Measurements from ENCODE around the gene ATXN1.

Gene ATXN1

DNA sequence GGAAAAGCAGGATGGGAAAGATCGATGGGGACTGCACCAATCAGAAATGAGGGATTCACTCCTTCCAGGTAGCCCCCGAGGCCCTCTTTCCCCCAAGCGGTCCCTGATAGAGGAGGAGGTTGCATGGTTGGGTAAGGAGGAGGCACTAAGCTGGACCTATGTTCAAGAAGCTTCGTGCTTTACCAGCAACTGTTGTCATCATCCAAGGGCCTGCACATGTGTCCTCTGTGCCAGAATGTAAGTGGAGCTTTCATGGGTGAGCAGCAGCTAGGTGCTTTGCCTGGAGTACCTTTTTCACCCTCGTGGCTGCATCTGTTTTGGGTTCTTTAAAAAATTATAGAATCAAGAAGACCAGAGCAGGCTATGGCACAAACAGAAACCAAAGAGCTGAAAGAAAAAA, 468.8 kb downstream of the ATXN1 start:
- TF ChIP-seq ZNF394 (tag by site-specific recombination; IDR thresholded peaks at IDR 0.05; ENCODE audit: borderline replicate concordance) (no peak), ZNF664 (tag by site-specific recombination; IDR thresholded peaks at IDR 0.05) (no peak), KLF9 (tag by site-specific recombination; IDR thresholded peaks at IDR 0.05; ENCODE audit: low read depth) (no peak), ZNF248 (tag by site-specific recombination; IDR thresholded peaks at IDR 0.05) (no peak)
- ChIA-PET POLR2A (no interaction called here), CTCF (no interaction called here)
- Histone ChIP-seq H3K9me3 (ENCODE audit: control insufficient read depth, insufficient read depth, low read depth, low read length) (no peaks in the 10 kb centered on the region), H3K4me3 (ENCODE audit: low read depth, low read length) (no peak overlapping the region), H3K4me1 (ENCODE audit: control insufficient read depth, insufficient read depth, low read length) (no peaks in the 10 kb centered on the region), H3K36me3 (ENCODE audit: control insufficient read depth in 2 of 2, insufficient read depth in 1 of 2, low read length in 2 of 2) (no peaks in the 10 kb centered on the region; a peak in 1 of 3 replicates), H3K27ac (ENCODE audit: extremely low read depth, low read depth, low read length) (no peak overlapping the region)

GRCh38 chr6:16291739-16292138, 469.5 kb downstream of the ATXN1 start:
- H3K4me1 ChIP-seq (ENCODE audit: control insufficient read depth, insufficient read depth, low read length) = no peaks in the 10 kb centered on the region
- H3K27ac ChIP-seq (ENCODE audit: extremely low read depth, low read depth, low read length) = no peak overlapping the region
- no peak overlapping the region for H3K4me3 ChIP-seq (ENCODE audit: low read depth, low read length)
- no peaks in the 10 kb centered on the region for H3K9me3 ChIP-seq (ENCODE audit: control insufficient read depth, insufficient read depth, low read depth, low read length)
- no peaks in the 10 kb centered on the region; a peak in 1 of 3 replicates for H3K36me3 ChIP-seq (ENCODE audit: control insufficient read depth in 2 of 2, insufficient read depth in 1 of 2, low read length in 2 of 2)
- CTCF ChIA-PET = no interaction called here
- POLR2A ChIA-PET = no interaction called here
- no peak for TF ChIP-seq ZNF544 (tag by site-specific recombination; IDR thresholded peaks at IDR 0.05)
- TF ChIP-seq ZNF510 (tag by site-specific recombination; IDR thresholded peaks at IDR 0.05; ENCODE audit: insufficient replicate concordance) = no peak
- no peak for TF ChIP-seq ZNF133 (tag by site-specific recombination; IDR thresholded peaks at IDR 0.05)
- TF ChIP-seq KLF9 (tag by site-specific recombination; IDR thresholded peaks at IDR 0.05; ENCODE audit: low read depth) = no peak
- TF ChIP-seq ZNF701 (tag by site-specific recombination; IDR thresholded peaks at IDR 0.05) = no peak
- no peak for TF ChIP-seq ZNF658 (tag by site-specific recombination; IDR thresholded peaks at IDR 0.05)
- no peak for TF ChIP-seq MZF1 (tag by site-specific recombination; IDR thresholded peaks at IDR 0.05; ENCODE audit: borderline replicate concordance)
- no peak for TF ChIP-seq ZNF24 (tag by site-specific recombination; IDR thresholded peaks at IDR 0.05)
- no peak for TF ChIP-seq HOXD13 (CRISPR knock-in tag; IDR thresholded peaks at IDR 0.05; ENCODE audit: borderline replicate concordance)

DNA sequence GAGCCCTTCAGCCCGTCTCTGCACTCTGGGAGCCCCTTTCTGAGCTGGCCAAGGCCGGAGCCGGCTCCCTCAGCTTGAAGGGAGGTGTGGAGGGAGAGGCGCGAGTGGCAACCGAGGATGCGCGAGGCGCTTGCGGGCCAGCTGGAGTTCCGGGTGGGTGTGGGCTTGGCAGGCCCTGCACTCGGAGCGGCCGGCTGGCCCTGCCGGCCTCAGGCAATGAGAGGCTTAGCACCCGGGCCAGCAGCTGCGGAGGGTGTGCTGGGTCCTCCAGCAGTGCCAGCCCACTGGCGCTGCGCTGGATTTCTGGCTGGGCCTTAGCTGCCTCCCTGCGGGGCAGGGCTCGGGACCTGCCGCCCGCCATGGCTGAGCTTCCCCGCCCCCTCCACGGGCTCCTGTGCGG, 473.1 kb downstream of the ATXN1 start:
- Histone ChIP-seq H3K4me3 (ENCODE audit: low read depth, low read length) (no peak overlapping the region), H3K27ac (ENCODE audit: extremely low read depth, low read depth, low read length) (no peak overlapping the region), H3K4me1 (ENCODE audit: control insufficient read depth, insufficient read depth, low read length) (no peaks in the 10 kb centered on the region), H3K36me3 (ENCODE audit: control insufficient read depth in 2 of 2, insufficient read depth in 1 of 2, low read length in 2 of 2) (no peaks in the 10 kb centered on the region), H3K9me3 (ENCODE audit: control insufficient read depth, insufficient read depth, low read depth, low read length) (no peaks in the 10 kb centered on the region)
- ChIA-PET CTCF (interaction anchor here (0.6 kb wide), 1 partner anchor 222 kb away, joined by 3 read pairs; no protein-coding TSS in a partner anchor), POLR2A (no interaction called here)
- TF ChIP-seq ZNF792 (tag by site-specific recombination; IDR thresholded peaks at IDR 0.05) = no peak
- TF ChIP-seq, protein P1, sequence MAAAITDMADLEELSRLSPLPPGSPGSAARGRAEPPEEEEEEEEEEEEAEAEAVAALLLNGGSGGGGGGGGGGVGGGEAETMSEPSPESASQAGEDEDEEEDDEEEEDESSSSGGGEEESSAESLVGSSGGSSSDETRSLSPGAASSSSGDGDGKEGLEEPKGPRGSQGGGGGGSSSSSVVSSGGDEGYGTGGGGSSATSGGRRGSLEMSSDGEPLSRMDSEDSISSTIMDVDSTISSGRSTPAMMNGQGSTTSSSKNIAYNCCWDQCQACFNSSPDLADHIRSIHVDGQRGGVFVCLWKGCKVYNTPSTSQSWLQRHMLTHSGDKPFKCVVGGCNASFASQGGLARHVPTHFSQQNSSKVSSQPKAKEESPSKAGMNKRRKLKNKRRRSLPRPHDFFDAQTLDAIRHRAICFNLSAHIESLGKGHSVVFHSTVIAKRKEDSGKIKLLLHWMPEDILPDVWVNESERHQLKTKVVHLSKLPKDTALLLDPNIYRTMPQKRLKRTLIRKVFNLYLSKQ (tag by site-specific recombination; IDR thresholded peaks at IDR 0.05; ENCODE audit: borderline replicate concordance) = no peak
- no peak for TF ChIP-seq KLF10 (tag by site-specific recombination; IDR thresholded peaks at IDR 0.05)
- TF ChIP-seq HIC1 (tag by site-specific recombination; IDR thresholded peaks at IDR 0.05) = no peak
- no peak for TF ChIP-seq ZNF548 (tag by site-specific recombination; IDR thresholded peaks at IDR 0.05)
- TF ChIP-seq ZNF335 (tag by site-specific recombination; conservative IDR thresholded peaks at IDR 0.05) = no peak
- no peak for TF ChIP-seq ZNF26 (tag by site-specific recombination; IDR thresholded peaks at IDR 0.05)
- TF ChIP-seq ZNF112 (tag by site-specific recombination; IDR thresholded peaks at IDR 0.05) = no peak
- TF ChIP-seq PRDM1 (tag by site-specific recombination; IDR thresholded peaks at IDR 0.05) = no peak
- TF ChIP-seq ZNF132 (tag by site-specific recombination; IDR thresholded peaks at IDR 0.05; ENCODE audit: borderline replicate concordance) = no peak
- TF ChIP-seq ZNF580 (tag by site-specific recombination; IDR thresholded peaks at IDR 0.05) = no peak
- no peak for TF ChIP-seq GLI2 (tag by site-specific recombination; IDR thresholded peaks at IDR 0.05; ENCODE audit: borderline replicate concordance, low read depth)
- TF ChIP-seq ZNF664 (tag by site-specific recombination; IDR thresholded peaks at IDR 0.05) = no peak
- TF ChIP-seq ZNF146 (tag by site-specific recombination; IDR thresholded peaks at IDR 0.05) = no peak
- TF ChIP-seq ZNF157 (tag by site-specific recombination; IDR thresholded peaks at IDR 0.05) = no peak
- TF ChIP-seq ZNF302 (tag by site-specific recombination; IDR thresholded peaks at IDR 0.05; ENCODE audit: low read depth) = no peak
- no peak for TF ChIP-seq ZBTB8A (tag by site-specific recombination; IDR thresholded peaks at IDR 0.05)
- TF ChIP-seq HOXA7 (CRISPR knock-in tag; IDR thresholded peaks at IDR 0.05; ENCODE audit: borderline replicate concordance) = no peak
